ENCODE data around the gene STEAP3.
"Not testable (repeated sequence)": the region's sequence is repeated elsewhere in the genome, so short reads cannot be mapped to it uniquely, and the experiment has no call there.

Gene STEAP3

GRCh38 chr2:119264781-119265692 is 41.4 kb downstream of the STEAP3 start:
- peak; percentile 69 for DNase-seq (ENCODE audit: low read depth)

GRCh38 chr2:119265693-119266066 is 42.0 kb downstream of the STEAP3 start:
- no peak for DNase-seq (ENCODE audit: low read depth)

GRCh38 chr2:119266091-119266589 is 42.5 kb downstream of the STEAP3 start:
- DNase-seq (ENCODE audit: low read depth) = no peak

- no peak for DNase-seq (ENCODE audit: low read depth)
Observed at GRCh38 chr2:119267604-119268003, 44.0 kb downstream of the STEAP3 start.

- DNase-seq (ENCODE audit: low read depth) = no peak
Observed at GRCh38 chr2:119276864-119277263, 53.2 kb downstream of the STEAP3 start.

- DNase-seq (ENCODE audit: low read depth) = not testable (repeated sequence)
Observed at GRCh38 chr2:119278385-119278784, 54.8 kb downstream of the STEAP3 start.

GRCh38 chr2:119278946-119279345 is 55.3 kb downstream of the STEAP3 start:
- no peak for DNase-seq (ENCODE audit: low read depth)

- no peak for DNase-seq (ENCODE audit: low read depth)
Observed at GRCh38 chr2:119279666-119280065, 56.0 kb downstream of the STEAP3 start.

- no peak for DNase-seq (ENCODE audit: low read depth)
Observed at GRCh38 chr2:119280680-119281079, 57.0 kb downstream of the STEAP3 start.

GRCh38 chr2:119282146-119282995 is 58.7 kb downstream of the STEAP3 start:
- no peak for DNase-seq (ENCODE audit: low read depth)

GRCh38 chr2:119282996-119283511 is 59.4 kb downstream of the STEAP3 start:
- no peak for DNase-seq (ENCODE audit: low read depth)

- DNase-seq (ENCODE audit: low read depth) = peak; percentile 81
Observed at GRCh38 chr2:119283873-119284331, 60.3 kb downstream of the STEAP3 start.

- DNase-seq (ENCODE audit: low read depth) = no peak
Observed at GRCh38 chr2:119286661-119287060, 63.0 kb downstream of the STEAP3 start.

GRCh38 chr2:119288576-119288975 is 64.9 kb downstream of the STEAP3 start:
- no peak for DNase-seq (ENCODE audit: low read depth)

GRCh38 chr2:119289093-119289492 is 65.5 kb downstream of the STEAP3 start:
- no peak for DNase-seq (ENCODE audit: low read depth)

GRCh38 chr2:119289642-119290041 is 66.0 kb downstream of the STEAP3 start:
- DNase-seq (ENCODE audit: low read depth) = no peak

GRCh38 chr2:119290859-119291587 is 67.4 kb downstream of the STEAP3 start:
- DNase-seq (ENCODE audit: low read depth) = peak; percentile 75

- no peak for DNase-seq (ENCODE audit: low read depth)
Observed at GRCh38 chr2:119291588-119292167, 68.0 kb downstream of the STEAP3 start.

GRCh38 chr2:119292226-119292625 is 68.6 kb downstream of the STEAP3 start:
- no peak for DNase-seq (ENCODE audit: low read depth)

GRCh38 chr2:119293254-119293653 is 69.6 kb downstream of the STEAP3 start:
- DNase-seq (ENCODE audit: low read depth) = peak; percentile 39

GRCh38 chr2:119293900-119294299 is 70.3 kb downstream of the STEAP3 start:
- no peak for DNase-seq (ENCODE audit: low read depth)

All from EH (cell line).